GM19351 (cell line): ENCODE measurements around the gene OGDHL.
A peak's percentile ranks its signal among the peaks of the same experiment; 100 is the strongest.
"Not testable (repeated sequence)": the region's sequence is repeated elsewhere in the genome, so short reads cannot be mapped to it uniquely, and the experiment has no call there.

Experiments used
- ATAC-seq: cut with Tn5 transposase; IDR thresholded peaks from one replicate; pipeline ENCODE4 v1.9.1; 2021; ENCODE audit warnings: mild to moderate bottlenecking, moderate library complexity; ENCODE audit not compliant: unreplicated experiment

Gene OGDHL

DNA sequence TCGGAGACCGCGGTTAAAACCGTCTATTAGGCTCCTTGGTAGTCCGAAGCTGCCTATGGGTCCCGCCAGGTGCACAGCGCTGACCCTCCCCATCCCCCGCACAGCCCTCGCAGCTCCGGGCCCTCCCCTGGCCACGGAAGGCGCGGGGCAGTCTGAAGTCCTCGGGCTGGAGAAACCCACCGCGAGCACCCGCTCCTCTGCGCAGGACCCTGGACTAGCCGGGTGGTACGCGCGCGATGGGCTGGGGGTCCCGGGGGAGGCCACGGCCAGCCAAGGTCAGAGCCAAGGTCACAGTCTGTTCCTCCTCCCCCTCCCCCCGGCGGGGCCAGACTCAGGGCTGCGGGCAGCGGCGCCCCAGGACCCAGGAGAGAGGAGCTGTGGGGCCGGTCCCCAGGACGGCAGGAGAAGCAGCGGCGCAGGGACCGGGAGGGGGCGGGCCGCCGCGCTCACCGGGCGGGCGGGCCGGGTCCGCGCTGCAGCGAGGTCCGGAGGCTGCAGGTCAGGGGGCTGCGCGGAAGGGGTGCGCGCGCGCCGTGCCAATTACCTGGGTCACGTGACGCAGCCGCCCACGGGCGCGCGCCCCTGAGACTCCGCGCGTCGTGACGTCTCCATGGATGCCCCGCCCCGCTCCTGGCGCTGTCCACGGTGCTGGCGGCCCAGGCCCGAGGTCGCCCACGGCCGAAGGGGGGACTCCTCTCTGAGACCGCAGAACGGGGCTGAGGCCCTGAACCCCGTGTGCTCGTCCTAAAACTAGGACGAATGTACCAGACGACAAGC lies at the start of gene OGDHL:
Gene OGDHL, minus strand, starts transcription at position 535 of the 777 bp plus-strand sequence. CDS start 3,731 bp downstream, outside the sequence.
- peak; percentile 78 for ATAC-seq

GRCh38 chr10:49803988-49804387 lies 41.9 kb upstream of the OGDHL start:
- no peak for ATAC-seq

- no peak for ATAC-seq
Measured at GRCh38 chr10:49798275-49798674, 36.2 kb upstream of the OGDHL start.

GRCh38 chr10:49791100-49791499 lies 29.0 kb upstream of the OGDHL start:
- ATAC-seq: no peak

GRCh38 chr10:49784681-49785080 lies 22.6 kb upstream of the OGDHL start:
- no peak for ATAC-seq

- no peak for ATAC-seq
Measured at GRCh38 chr10:49783645-49784044, 21.5 kb upstream of the OGDHL start.

GRCh38 chr10:49781247-49781646 lies 19.1 kb upstream of the OGDHL start:
- ATAC-seq: no peak

GRCh38 chr10:49778197-49778596 lies 16.1 kb upstream of the OGDHL start:
- ATAC-seq: no peak

DNA sequence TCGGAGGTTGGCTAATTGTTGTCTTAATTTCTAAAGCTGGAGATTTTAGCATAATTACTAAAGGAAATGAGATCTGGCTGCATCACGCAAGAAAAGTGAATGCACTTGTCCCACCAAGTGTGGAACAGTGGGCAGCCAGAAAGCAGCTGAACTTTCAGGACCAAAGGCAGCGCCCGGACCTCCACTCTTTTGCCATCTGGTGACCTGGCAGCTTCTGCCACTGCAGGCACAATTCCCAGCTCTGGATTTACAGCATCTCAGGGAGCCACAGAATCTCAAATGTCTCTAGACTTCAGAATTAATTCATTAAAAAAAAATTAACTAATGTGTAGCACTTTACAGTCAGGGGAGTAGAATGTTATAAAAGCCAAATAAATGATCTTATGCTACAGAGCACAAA lies 14.7 kb upstream of the OGDHL start:
- ATAC-seq: no peak

GRCh38 chr10:49775014-49775413 lies 12.9 kb upstream of the OGDHL start:
- ATAC-seq: no peak

GRCh38 chr10:49772944-49773343 lies 10.8 kb upstream of the OGDHL start:
- ATAC-seq: not testable (repeated sequence)

DNA sequence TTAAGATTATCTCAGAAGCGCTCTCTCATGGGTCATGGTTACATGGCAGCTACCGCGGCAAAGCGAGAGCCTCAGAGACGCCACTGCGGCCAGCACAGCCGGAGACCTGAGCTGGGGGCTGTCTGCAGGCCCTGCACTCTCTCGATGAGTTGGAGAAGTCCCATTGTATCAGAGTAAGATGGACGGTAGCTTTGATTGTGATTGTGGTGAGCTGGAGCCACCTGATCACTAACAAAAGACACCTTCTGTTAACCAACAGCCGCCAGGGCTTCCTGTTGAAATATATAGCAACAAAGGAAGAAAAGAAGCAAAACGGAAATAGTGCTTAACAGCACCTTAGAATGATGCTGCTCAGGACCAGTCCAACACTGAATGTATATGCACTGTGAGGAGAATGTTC lies 8.9 kb upstream of the OGDHL start:
- not testable (repeated sequence) for ATAC-seq

GRCh38 chr10:49769692-49770091 lies 7.6 kb upstream of the OGDHL start:
- no peak for ATAC-seq

DNA sequence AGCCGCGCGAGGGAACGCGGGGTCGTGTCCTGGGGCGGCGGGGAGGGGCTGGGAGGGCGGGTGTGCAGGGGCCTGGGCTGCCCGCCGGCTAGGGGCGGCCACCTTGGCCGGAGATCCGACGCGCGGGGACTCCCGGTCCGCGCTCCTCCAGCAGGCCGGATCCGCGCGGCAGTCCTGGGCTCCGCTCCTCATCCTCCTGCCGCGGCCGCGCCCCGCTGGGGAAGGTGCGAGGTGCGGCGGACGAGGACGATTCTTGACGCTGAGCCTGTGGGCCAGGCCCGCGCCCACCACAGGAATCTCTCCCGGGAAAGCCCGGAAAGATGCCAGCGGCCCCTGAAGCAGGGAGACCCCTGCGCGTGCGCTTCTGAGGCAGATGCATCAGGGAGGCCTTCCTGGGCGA lies 6.6 kb upstream of the OGDHL start:
- ATAC-seq: no peak

- no peak for ATAC-seq
Measured at GRCh38 chr10:49768329-49768728, 6.2 kb upstream of the OGDHL start.

- no peak for ATAC-seq
Measured at GRCh38 chr10:49767752-49768151, 5.6 kb upstream of the OGDHL start.

DNA sequence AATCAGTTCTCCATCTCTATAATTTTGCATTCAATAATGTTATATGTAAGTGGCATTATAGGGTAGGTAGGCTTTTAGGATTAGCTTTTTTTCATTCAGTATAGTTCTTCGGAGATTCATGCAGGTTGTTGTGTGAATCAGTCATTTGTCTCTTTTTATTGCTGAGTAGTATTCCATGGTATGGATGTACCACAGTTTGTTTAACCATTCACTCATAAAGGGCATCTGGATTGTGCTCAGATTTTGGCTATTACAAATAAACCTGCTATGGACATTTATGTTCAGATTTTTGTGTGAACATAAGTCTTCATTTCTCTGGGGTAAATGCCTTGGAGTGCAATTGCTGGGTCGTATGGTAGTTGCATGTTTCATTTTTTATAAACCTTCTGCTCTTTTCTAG lies 4.4 kb upstream of the OGDHL start:
- no peak for ATAC-seq

- ATAC-seq: no peak
Measured at GRCh38 chr10:49762566-49762877, 399 bp upstream of the OGDHL start.

- ATAC-seq: no peak
Measured at GRCh38 chr10:49761201-49761788, 828 bp downstream of the OGDHL start.

DNA sequence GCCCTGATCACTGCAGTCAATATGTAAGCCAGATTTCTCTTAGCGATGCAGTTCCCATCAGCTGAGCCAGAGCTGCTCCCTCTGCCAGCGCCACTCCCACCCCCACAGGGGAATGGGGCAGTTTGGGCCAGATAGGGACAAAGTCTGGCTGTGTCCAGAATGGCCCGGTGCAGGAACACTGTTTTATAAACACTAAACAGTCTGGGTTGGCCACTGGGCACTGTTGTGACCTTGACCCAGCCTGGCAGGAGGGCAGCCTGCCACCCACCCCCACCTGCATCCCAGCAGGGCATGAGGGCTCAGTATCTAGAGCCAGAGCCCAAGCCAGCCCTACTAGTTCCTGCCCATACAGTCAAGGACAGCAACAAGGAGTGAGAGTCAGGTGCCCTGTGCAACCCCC lies 1.3 kb downstream of the OGDHL start:
- no peak for ATAC-seq

DNA sequence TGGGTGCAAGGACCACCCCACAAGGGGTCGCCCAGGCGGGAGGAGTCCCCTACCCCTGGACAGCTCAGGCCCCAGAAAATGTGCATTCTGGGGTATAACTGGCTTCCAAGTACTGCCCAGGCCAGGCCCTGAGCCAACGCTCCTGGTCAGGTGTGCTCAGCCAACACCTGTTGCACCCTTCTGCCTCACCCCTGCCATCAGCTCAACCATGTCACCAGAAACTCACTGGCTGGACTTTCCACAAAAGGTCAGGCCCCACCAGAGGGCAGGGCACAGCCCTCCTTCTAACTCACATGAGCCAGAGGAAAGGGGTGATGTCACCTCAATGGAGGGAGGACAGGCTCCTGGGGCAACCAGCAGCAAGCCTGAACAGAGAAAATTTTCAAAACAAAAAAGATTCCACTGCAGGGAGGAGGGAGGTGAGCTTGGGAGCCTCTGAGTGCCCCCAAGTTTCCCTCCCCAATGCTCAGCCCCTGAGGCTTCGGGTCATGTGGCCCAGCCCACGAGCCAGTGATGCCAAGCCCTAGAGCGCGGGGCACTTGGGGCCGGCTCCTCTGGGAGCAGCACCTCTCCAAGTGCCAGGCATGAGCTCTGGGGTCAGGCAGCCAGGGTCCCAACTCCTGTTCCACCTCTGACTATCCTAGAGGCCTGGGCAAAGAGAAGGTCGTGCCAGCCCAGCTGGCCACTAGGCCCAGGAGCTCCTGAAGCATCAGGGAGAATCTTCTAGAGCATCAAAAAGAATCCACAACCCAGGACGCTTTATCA lies 2.2 kb downstream of the OGDHL start:
- no peak for ATAC-seq
